Kidney epithelial cell (primary cell): ENCODE measurements around the gene POU2F1. TPM values are rescaled to one million over a fixed set of nuclear protein-coding genes. Genes with fewer than 3 reads are reported as not detected.

Experiments
- DNase-seq: peaks from one replicate; pipeline ENCODE4 v3.0.0-alpha.2; 2010; ENCODE audit warnings: low read depth
- H3K27me3 ChIP-seq: 2 replicates; pipeline ENCODE4 v1.6.0; 2011; ENCODE audit warnings: low read length; ENCODE audit not compliant: control insufficient read depth, insufficient read depth
- H3K36me3 ChIP-seq: 2 replicates; pipeline ENCODE4 v1.5.1; 2011; ENCODE audit warnings: low read length; ENCODE audit not compliant: control insufficient read depth, insufficient read depth
- H3K4me3 ChIP-seq: 2 replicates; pipeline ENCODE4 v1.5.1; 2011; ENCODE audit warnings: low read depth, mild to moderate bottlenecking, control low read depth, low read length
- CTCF ChIP-seq: IDR thresholded peaks from 2 replicates; pipeline ENCODE4 v1.5.1; 2011; ENCODE audit warnings: mild to moderate bottlenecking, moderate library complexity, low read length, control low read depth, inconsistent platforms; ENCODE audit not compliant: insufficient read depth, poor library complexity, severe bottlenecking
- total RNA-seq: library from RNA; depleted of rRNA; stranded (reverse); fragments of >200 nt; gene quantifications from 2 replicates; pipeline ENCODE4 v1.2.3, GENCODE V29; 2015

Gene POU2F1
- total RNA-seq, 1 donor from 2014 or later: 8.4 TPM

- Histone ChIP-seq H3K27me3 (no peaks in the 10 kb centered on the region), H3K36me3 (no peaks in the 10 kb centered on the region), H3K4me3 (no peak overlapping the region)
- DNase-seq: no peak
- TF ChIP-seq CTCF: no peak
Observed at GRCh38 chr1:167293057-167293456, 72.4 kb downstream of the POU2F1 start.

- H3K36me3 ChIP-seq: no peaks in the 10 kb centered on the region
- H3K27me3 ChIP-seq: no peaks in the 10 kb centered on the region
- no peak overlapping the region for H3K4me3 ChIP-seq
- no peak for DNase-seq
- no peak for TF ChIP-seq CTCF
Observed at GRCh38 chr1:167294528-167294927, 73.8 kb downstream of the POU2F1 start.

- no peak for DNase-seq
- H3K36me3 ChIP-seq: no peaks in the 10 kb centered on the region
- no peak overlapping the region for H3K4me3 ChIP-seq
- TF ChIP-seq CTCF: no peak
- H3K27me3 ChIP-seq: no peaks in the 10 kb centered on the region
Observed at GRCh38 chr1:167297222-167298214, 76.8 kb downstream of the POU2F1 start.

GRCh38 chr1:167298325-167298724 lies 77.6 kb downstream of the POU2F1 start:
- Histone ChIP-seq H3K4me3 (no peak overlapping the region), H3K36me3 (no peaks in the 10 kb centered on the region), H3K27me3 (no peaks in the 10 kb centered on the region)
- no peak for TF ChIP-seq CTCF
- no peak for DNase-seq

- DNase-seq: no peak
- TF ChIP-seq CTCF: no peak
- Histone ChIP-seq H3K27me3 (no peaks in the 10 kb centered on the region), H3K4me3 (no peak overlapping the region), H3K36me3 (no peaks in the 10 kb centered on the region)
Observed at GRCh38 chr1:167301355-167301754, 80.7 kb downstream of the POU2F1 start.
